Measurements from ENCODE around the gene SHCBP1. TPM values are rescaled to one million over a fixed set of nuclear protein-coding genes. Genes with fewer than 3 reads are reported as not detected.

The SHCBP1 gene
- total RNA-seq, 2 experiments from 2014 or later, result 0.69 to 1.1 TPM

GRCh38 chr16:46614006-46614405 lies 7.2 kb downstream of the SHCBP1 start:
- Histone ChIP-seq H3K9me3 (ENCODE audit: control insufficient read depth in 1 of 2, insufficient read depth in 1 of 2, low read length in 2 of 2) (no peaks in the 10 kb centered on the region), H3K27ac (ENCODE audit: low read depth in 1 of 2, low read length in 2 of 2) (no peak overlapping the region), H3K36me3 (ENCODE audit: insufficient read depth, low read length) (no peaks in the 10 kb centered on the region), H3K4me3 (ENCODE audit: low read length) (no peak overlapping the region), H3K4me1 (ENCODE audit: insufficient read depth, low read length) (peaks cover 8% of the 10 kb centered on the region), H3K27me3 (ENCODE audit: control insufficient read depth in 1 of 2, insufficient read depth in 2 of 2, low read length in 2 of 2) (no peaks in the 10 kb centered on the region)
- H3K9me3 Mint-ChIP-seq, result no peaks in the 10 kb centered on the region
- intact Hi-C loops (cut with DNase I, micrococcal nuclease), result no loop called here
- H3K4me1 Mint-ChIP-seq (ENCODE audit: low read depth), result no peaks in the 10 kb centered on the region
- H3K36me3 Mint-ChIP-seq (ENCODE audit: low read depth), result no peaks in the 10 kb centered on the region
- TF ChIP-seq CTCF (IDR thresholded peaks at IDR 0.05), result no peak
- ATAC-seq (ENCODE audit: poor library complexity), result no peak
- no peak overlapping the region for H3K27ac Mint-ChIP-seq
- H3K27me3 Mint-ChIP-seq, result no peaks in the 10 kb centered on the region
- DNase-seq, result no peak
- no peak overlapping the region for H3K4me3 Mint-ChIP-seq
- ChIA-PET POLR2A (no interaction called here), CTCF (no interaction called here)

- Mint-ChIP-seq H3K4me1 (ENCODE audit: low read depth) (no peaks in the 10 kb centered on the region), H3K27me3 (no peaks in the 10 kb centered on the region), H3K9me3 (no peaks in the 10 kb centered on the region), H3K4me3 (no peak overlapping the region), H3K36me3 (ENCODE audit: low read depth) (no peaks in the 10 kb centered on the region), H3K27ac (no peak overlapping the region)
- ATAC-seq (ENCODE audit: poor library complexity), result no peak
- no peak for TF ChIP-seq CTCF (IDR thresholded peaks at IDR 0.05)
- peaks cover 8% of the 10 kb centered on the region for H3K4me1 ChIP-seq (ENCODE audit: insufficient read depth, low read length)
- H3K4me3 ChIP-seq (ENCODE audit: low read length), result no peak overlapping the region
- H3K9me3 ChIP-seq (ENCODE audit: control insufficient read depth in 1 of 2, insufficient read depth in 1 of 2, low read length in 2 of 2), result no peaks in the 10 kb centered on the region
- ChIA-PET POLR2A (no interaction called here), CTCF (no interaction called here)
- H3K27me3 ChIP-seq (ENCODE audit: control insufficient read depth in 1 of 2, insufficient read depth in 2 of 2, low read length in 2 of 2), result no peaks in the 10 kb centered on the region
- no peak for DNase-seq
- no peaks in the 10 kb centered on the region for H3K36me3 ChIP-seq (ENCODE audit: insufficient read depth, low read length)
- H3K27ac ChIP-seq (ENCODE audit: low read depth in 1 of 2, low read length in 2 of 2), result no peak overlapping the region
- intact Hi-C loops (cut with DNase I, micrococcal nuclease), result no loop called here
Observed at GRCh38 chr16:46613352-46613751, 7.8 kb downstream of the SHCBP1 start.

DNA sequence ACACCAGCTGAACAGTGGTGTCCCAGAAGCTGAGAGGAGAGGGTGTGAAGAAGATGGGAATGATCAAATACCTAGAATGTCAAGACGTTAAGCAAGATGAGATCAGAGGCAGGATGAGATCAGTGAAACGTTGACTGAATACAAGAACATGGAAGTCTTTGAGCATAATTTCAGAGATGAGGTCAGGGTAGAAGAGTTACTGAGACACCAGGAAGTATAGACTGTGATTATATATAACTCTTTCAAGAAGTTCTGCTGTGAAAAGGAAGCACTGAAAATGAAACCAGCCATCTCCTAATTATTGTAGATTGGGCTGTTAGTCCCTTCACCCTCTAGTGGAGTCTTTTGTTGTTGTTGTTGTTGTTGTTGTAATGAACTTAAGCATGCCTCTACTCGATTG lies 9.1 kb downstream of the SHCBP1 start:
- Mint-ChIP-seq H3K4me1 (ENCODE audit: low read depth) (no peaks in the 10 kb centered on the region), H3K27me3 (no peaks in the 10 kb centered on the region), H3K27ac (no peak overlapping the region), H3K9me3 (no peaks in the 10 kb centered on the region), H3K36me3 (ENCODE audit: low read depth) (no peaks in the 10 kb centered on the region), H3K4me3 (no peak overlapping the region)
- intact Hi-C loops (cut with DNase I, micrococcal nuclease), result no loop called here
- peak in 1 of 14 experiments; percentile 26 for DNase-seq
- no peak overlapping the region for H3K27ac ChIP-seq (ENCODE audit: low read depth in 1 of 2, low read length in 2 of 2)
- CTCF ChIA-PET, result no interaction called here
- peaks cover 8% of the 10 kb centered on the region for H3K4me1 ChIP-seq (ENCODE audit: insufficient read depth, low read length)
- POLR2A ChIA-PET, result no interaction called here
- ATAC-seq (ENCODE audit: poor library complexity), result no peak
- TF ChIP-seq CTCF (IDR thresholded peaks at IDR 0.05), result no peak
- no peak overlapping the region for H3K4me3 ChIP-seq (ENCODE audit: low read length)
- H3K9me3 ChIP-seq (ENCODE audit: control insufficient read depth in 1 of 2, insufficient read depth in 1 of 2, low read length in 2 of 2), result no peaks in the 10 kb centered on the region
- no peaks in the 10 kb centered on the region for H3K27me3 ChIP-seq (ENCODE audit: control insufficient read depth in 1 of 2, insufficient read depth in 2 of 2, low read length in 2 of 2)
- no peaks in the 10 kb centered on the region for H3K36me3 ChIP-seq (ENCODE audit: insufficient read depth, low read length)
